HG02870 (cell line): ENCODE results near the gene RPSA.
A peak's percentile ranks its signal among the peaks of the same experiment; 100 is the strongest.
"Not testable (repeated sequence)": the region's sequence is repeated elsewhere in the genome, so short reads cannot be mapped to it uniquely, and the experiment has no call there.

Experiments used
- ATAC-seq: cut with Tn5 transposase; IDR thresholded peaks from one replicate; pipeline ENCODE4 v1.9.1; 2021; ENCODE audit warnings: mild to moderate bottlenecking, moderate library complexity; ENCODE audit not compliant: unreplicated experiment

Gene RPSA

GRCh38 chr3:39388153-39388552 is 18.4 kb upstream of the RPSA start:
- ATAC-seq: no peak

GRCh38 chr3:39388741-39389248 is 17.7 kb upstream of the RPSA start:
- ATAC-seq: peak; percentile 76

GRCh38 chr3:39390181-39390580 is 16.3 kb upstream of the RPSA start:
- no peak for ATAC-seq

GRCh38 chr3:39396690-39397089 is 9.8 kb upstream of the RPSA start:
- ATAC-seq: no peak

- no peak for ATAC-seq
Observed at GRCh38 chr3:39398700-39399099, 7.8 kb upstream of the RPSA start.

- no peak for ATAC-seq
Observed at GRCh38 chr3:39401983-39402382, 4.5 kb upstream of the RPSA start.

- ATAC-seq: no peak
Observed at GRCh38 chr3:39404943-39405686, 1.4 kb upstream of the RPSA start.

- ATAC-seq: no peak
Observed at GRCh38 chr3:39405687-39406367, 693 bp upstream of the RPSA start.

GRCh38 chr3:39407259-39407629 is 724 bp downstream of the RPSA start:
- ATAC-seq: no peak

GRCh38 chr3:39407773-39408492 is 1.4 kb downstream of the RPSA start:
- no peak for ATAC-seq

GRCh38 chr3:39408493-39409372 is 2.2 kb downstream of the RPSA start:
- ATAC-seq: no peak

GRCh38 chr3:39409514-39410136 is 3.1 kb downstream of the RPSA start:
- ATAC-seq: no peak

- ATAC-seq: no peak
Observed at GRCh38 chr3:39410893-39411292, 4.4 kb downstream of the RPSA start.

- no peak for ATAC-seq
Observed at GRCh38 chr3:39412668-39413260, 6.2 kb downstream of the RPSA start.

GRCh38 chr3:39413691-39414420 is 7.3 kb downstream of the RPSA start:
- no peak for ATAC-seq

- ATAC-seq: no peak
Observed at GRCh38 chr3:39414421-39414907, 7.9 kb downstream of the RPSA start.

- ATAC-seq: not testable (repeated sequence)
Observed at GRCh38 chr3:39415302-39415701, 8.8 kb downstream of the RPSA start.

GRCh38 chr3:39415983-39416382 is 9.5 kb downstream of the RPSA start:
- ATAC-seq: no peak

GRCh38 chr3:39416998-39417397 is 10.5 kb downstream of the RPSA start:
- not testable (repeated sequence) for ATAC-seq
